ENCODE results near the gene HDAC5. TPM values are rescaled to one million over a fixed set of nuclear protein-coding genes. Genes with fewer than 3 reads are reported as not detected.
A peak's percentile ranks its signal among the peaks of the same experiment; 100 is the strongest.
"Not testable (repeated sequence)": the region's sequence is repeated elsewhere in the genome, so short reads cannot be mapped to it uniquely, and the experiment has no call there.

Gene HDAC5
- total RNA-seq, 4 donors from 2014 or later: 45.3 to 182 (median 70.8) TPM

GRCh38 chr17:44137891-44138709 is 14.7 kb upstream of the HDAC5 start:
- peak; percentile 41 to 53 (median 44) for TF ChIP-seq POLR2AphosphoS5 (IDR thresholded peaks at IDR 0.05)
- no peak for TF ChIP-seq EP300 (IDR thresholded peaks at IDR 0.05; ENCODE audit: low read depth)
- no peak for TF ChIP-seq POLR2A (IDR thresholded peaks at IDR 0.05)
- TF ChIP-seq CTCF (IDR thresholded peaks at IDR 0.05): no peak
- peak overlapping the region; percentile 9 to 41 (median 22) for H3K27ac ChIP-seq

DNA sequence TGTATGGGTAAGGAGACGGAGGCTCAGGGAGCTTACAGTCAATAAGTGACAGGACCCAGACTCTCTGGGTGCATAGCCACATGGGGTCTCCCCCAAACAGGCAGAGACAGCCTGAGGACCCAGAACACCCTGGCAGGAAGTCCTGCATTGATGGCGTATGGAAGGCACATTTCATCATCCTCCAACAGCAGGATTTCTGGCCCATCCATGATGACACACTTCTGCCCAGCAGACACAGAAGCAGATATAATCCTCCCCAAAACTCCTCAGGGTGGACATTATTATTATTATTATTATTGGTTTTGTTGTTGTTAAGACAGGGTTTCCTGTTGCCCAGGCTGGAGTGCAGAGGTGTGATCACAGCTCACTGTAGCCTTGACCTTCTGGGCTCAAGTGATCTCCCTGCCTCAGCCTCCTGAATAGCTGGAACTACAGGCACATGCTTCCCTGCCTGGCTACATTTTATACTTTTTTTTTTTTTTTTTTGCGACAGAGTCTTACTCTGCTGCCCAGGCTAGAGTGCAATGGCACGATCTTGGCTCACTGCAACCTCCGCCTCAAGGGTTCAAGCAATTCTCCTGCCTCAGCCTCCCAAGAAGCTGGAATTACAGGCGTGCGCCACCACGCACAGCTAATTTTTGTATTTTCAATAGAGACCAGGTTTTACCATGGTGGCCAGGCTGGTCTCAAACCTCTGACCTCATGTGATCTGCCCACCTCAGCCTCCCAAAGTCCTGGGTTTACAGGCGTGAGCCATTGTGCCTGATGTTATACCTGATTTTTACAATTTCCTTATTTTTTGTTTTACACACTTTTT is 11.5 kb upstream of the HDAC5 start:
- 78 to 92% methylated on average over 4 to 9 of the region's 9 CpGs for WGBS, 2 donors (ENCODE audit: low coverage in 1 of 2)
- no peak for DNase-seq
- Histone ChIP-seq H3K36me3 (no peaks in the 10 kb centered on the region), H3K4me3 (no peak overlapping the region), H3K27ac (no peak overlapping the region), H3K27me3 (no peaks in the 10 kb centered on the region), H3K4me1 (peaks cover 0 to 12% (median 7%) of the 10 kb centered on the region in 4 donors), H3K9me3 (no peaks in the 10 kb centered on the region)
- in situ Hi-C loops (cut with MboI; ENCODE audit: low pct_ligation_motif_present in 1 of 4, low pct_unique_long_range_greater_than_20kb in 1 of 4, low sequenced_read_pairs in 3 of 4): no loop called here
- intact Hi-C loops (cut with DNase I; ENCODE audit: low total_unique reads): no loop called here
- TF ChIP-seq POLR2A (IDR thresholded peaks at IDR 0.05) (no peak), CTCF (IDR thresholded peaks at IDR 0.05) (no peak), POLR2AphosphoS5 (IDR thresholded peaks at IDR 0.05) (no peak), EP300 (IDR thresholded peaks at IDR 0.05; ENCODE audit: low read depth) (no peak)

More at GRCh38 chr17:44137891-44138709, 14.7 kb upstream of the HDAC5 start:
- no peaks in the 10 kb centered on the region for H3K27me3 ChIP-seq
- peak overlapping the region in 1 of 4 donors; percentile 4 for H3K4me3 ChIP-seq
- peaks cover 0 to 26% (median 17%) of the 10 kb centered on the region in 4 donors for H3K4me1 ChIP-seq
- in situ Hi-C loops (cut with MboI; ENCODE audit: low pct_ligation_motif_present in 1 of 4, low pct_unique_long_range_greater_than_20kb in 1 of 4, low sequenced_read_pairs in 3 of 4) (no loop called here), intact Hi-C loops (cut with DNase I; ENCODE audit: low total_unique reads) (no loop called here)
- peak; percentile 73 for DNase-seq
- no peaks in the 10 kb centered on the region for H3K36me3 ChIP-seq
- H3K9me3 ChIP-seq: no peaks in the 10 kb centered on the region
- 2 to 20% methylated on average over 1 to 20 of the region's 20 CpGs for WGBS, 2 donors (ENCODE audit: low coverage in 1 of 2)

DNA sequence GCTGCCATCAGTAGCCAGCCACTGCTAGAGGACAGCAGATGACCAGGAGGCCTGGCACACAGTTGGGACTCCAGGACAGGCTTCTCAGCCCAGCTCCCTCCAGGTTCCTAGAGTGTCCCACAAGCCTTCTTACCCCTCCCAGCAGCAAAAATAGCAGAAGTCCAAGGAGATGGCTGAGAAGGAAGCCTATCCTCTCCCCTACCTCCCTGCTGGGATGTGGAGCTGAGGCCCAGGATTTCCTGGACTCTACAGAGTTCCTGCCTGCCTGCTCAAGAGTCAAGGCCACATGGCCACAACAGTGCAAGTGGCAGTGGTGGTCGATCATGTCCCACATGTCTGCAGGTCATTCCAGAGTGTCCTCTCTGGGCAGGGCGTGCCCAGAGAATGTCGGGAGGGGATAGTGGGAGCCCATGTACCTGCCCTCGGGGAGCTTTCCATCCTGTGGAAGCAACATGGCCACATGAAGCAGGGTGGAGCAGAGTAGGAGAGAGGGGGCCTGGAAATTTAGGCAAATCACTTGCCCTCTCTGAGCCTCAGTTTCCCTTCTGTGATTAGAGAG is 10.6 kb upstream of the HDAC5 start:
- intact Hi-C loops (cut with DNase I; ENCODE audit: low total_unique reads): no loop called here

GRCh38 chr17:44132275-44132821 is 8.9 kb upstream of the HDAC5 start:
- H3K27ac ChIP-seq: no peak overlapping the region
- H3K4me1 ChIP-seq: peaks cover 0 to under 1% (median 0%) of the 10 kb centered on the region in 4 donors
- H3K9me3 ChIP-seq: no peaks in the 10 kb centered on the region
- no peaks in the 10 kb centered on the region for H3K27me3 ChIP-seq
- TF ChIP-seq EP300 (IDR thresholded peaks at IDR 0.05; ENCODE audit: low read depth): no peak
- no peaks in the 10 kb centered on the region for H3K36me3 ChIP-seq
- no peak overlapping the region for H3K4me3 ChIP-seq
- in situ Hi-C loops (cut with MboI; ENCODE audit: low pct_ligation_motif_present in 1 of 4, low pct_unique_long_range_greater_than_20kb in 1 of 4, low sequenced_read_pairs in 3 of 4) (no loop called here), intact Hi-C loops (cut with DNase I; ENCODE audit: low total_unique reads) (no loop called here)
- DNase-seq: no peak

More for the DNA sequence above, 10.6 kb upstream of the HDAC5 start:
- TF ChIP-seq POLR2AphosphoS5 (IDR thresholded peaks at IDR 0.05): no peak
- Histone ChIP-seq H3K27ac (no peak overlapping the region), H3K9me3 (no peaks in the 10 kb centered on the region), H3K27me3 (no peaks in the 10 kb centered on the region), H3K36me3 (no peaks in the 10 kb centered on the region), H3K4me1 (peaks cover 0 to 12% (median 7%) of the 10 kb centered on the region in 4 donors), H3K4me3 (no peak overlapping the region)
- WGBS, 2 donors (ENCODE audit: low coverage in 1 of 2): 82% methylated on average over 3 of the region's 4 CpGs; no CpG with 5 or more reads in 1 of the 2 donors
- in situ Hi-C loops (cut with MboI; ENCODE audit: low pct_ligation_motif_present in 1 of 4, low pct_unique_long_range_greater_than_20kb in 1 of 4, low sequenced_read_pairs in 3 of 4): no loop called here
- DNase-seq: no peak

DNA sequence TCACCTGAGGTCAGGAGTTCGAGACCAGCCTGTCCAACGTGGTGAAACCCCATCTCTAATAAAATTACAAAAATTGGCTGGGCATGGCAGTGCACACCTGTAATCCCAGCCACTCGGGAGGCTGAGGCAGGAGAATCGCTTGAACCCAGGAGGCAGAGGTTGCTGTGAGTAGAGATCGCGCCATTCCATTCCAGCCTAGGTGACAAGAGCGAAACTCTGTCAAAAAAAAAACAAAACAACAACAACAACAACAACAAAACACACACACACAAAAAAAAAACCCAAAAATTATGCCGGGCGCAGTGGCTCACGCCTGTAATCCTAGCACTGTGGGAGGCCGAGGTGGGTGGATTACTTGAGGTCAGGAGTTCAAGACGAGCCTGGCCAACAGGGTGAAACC is 7.9 kb upstream of the HDAC5 start:
- H3K27ac ChIP-seq; H3K4me1 ChIP-seq; DNase-seq; H3K9me3 ChIP-seq; in situ Hi-C loops (cut with MboI; ENCODE audit: low pct_ligation_motif_present in 1 of 4, low pct_unique_long_range_greater_than_20kb in 1 of 4, low sequenced_read_pairs in 3 of 4); H3K36me3 ChIP-seq; intact Hi-C loops (cut with DNase I; ENCODE audit: low total_unique reads); H3K4me3 ChIP-seq; H3K27me3 ChIP-seq: not testable (repeated sequence)
- WGBS, 2 donors (ENCODE audit: low coverage in 1 of 2): 91% methylated on average over 12 of the region's 12 CpGs; no CpG with 5 or more reads in 1 of the 2 donors

All from transverse colon (tissue), 4 donors.